ENCODE results near the gene CAMK4. TPM values are rescaled to one million over a fixed set of nuclear protein-coding genes. Genes with fewer than 3 reads are reported as not detected.

The CAMK4 gene
- total and polyA plus RNA-seq, 9 of the 15 experiments (the other 6 are each of a cell fraction or from before 2014, with no cell fraction given) = 0.35 TPM; not detected in 8

GRCh38 chr5:111447099-111447498 is 222.9 kb downstream of the CAMK4 start:
- Histone ChIP-seq H3K36me3 (ENCODE audit: control insufficient read depth, insufficient read depth, low read length) (no peaks in the 10 kb centered on the region), H3K4me2 (ENCODE audit: insufficient read depth, low read length) (no peak overlapping the region), H3K27me3 (ENCODE audit: control insufficient read depth in 2 of 2, insufficient read depth in 2 of 2, low read length in 2 of 2) (no peaks in the 10 kb centered on the region; a peak in 1 of 5 replicates), H3K9ac (ENCODE audit: insufficient read depth in 1 of 2, low read depth in 2 of 2, low read length in 2 of 2) (no peak overlapping the region), H3K79me2 (ENCODE audit: control insufficient read depth, insufficient read depth, low read length) (no peaks in the 10 kb centered on the region), H3K9me1 (ENCODE audit: control insufficient read depth, insufficient read depth, low read length) (no peaks in the 10 kb centered on the region), H4K20me1 (replicated peaks; ENCODE audit: control insufficient read depth, insufficient read depth, low read length) (no peaks in the 10 kb centered on the region), H2AFZ (ENCODE audit: low read depth, low read length) (no peak overlapping the region), H3K27ac (ENCODE audit: extremely low read depth, low read depth, low read length) (no peak overlapping the region), H3K4me1 (replicated peaks in 1 of 2; ENCODE audit: control insufficient read depth in 2 of 2, insufficient read depth in 2 of 2, low read length in 2 of 2) (no peaks in the 10 kb centered on the region), H3K9me3 (replicated peaks; ENCODE audit: control insufficient read depth, insufficient read depth, low read depth, low read length) (no peaks in the 10 kb centered on the region), H3K4me3 (no peak overlapping the region)
- ATAC-seq (no peak), DNase-seq (ENCODE audit: extremely low read depth in 1 of 4, low spot score in 3 of 4) (no peak), FAIRE-seq (no peak)
- intact Hi-C loops (cut with micrococcal nuclease) = no loop called here
- in situ Hi-C loops (cut with MboI) = no loop called here
- ChIA-PET POLR2A (no interaction called here), CTCF (ENCODE audit: low intra/inter-chr PET ratio) (no interaction called here)
- 0% methylated on average over 1 of the region's 1 CpG for WGBS (ENCODE audit: insufficient coverage, low coverage, missing lambda C conversion rate)
- TF ChIP-seq KAT8 (IDR thresholded peaks at IDR 0.05; ENCODE audit: low read depth) (no peak), ZNF696 (CRISPR knock-in tag; conservative IDR thresholded peaks at IDR 0.05) (no peak), ZNF518B (CRISPR knock-in tag; IDR thresholded peaks at IDR 0.05) (no peak), SRSF1 (IDR thresholded peaks at IDR 0.05; ENCODE audit: low read depth, low read length) (no peak), ZNF668 (CRISPR knock-in tag; IDR thresholded peaks at IDR 0.05) (no peak), ZFP1 (CRISPR knock-in tag; IDR thresholded peaks at IDR 0.05) (no peak)
- no TSS peak for BruUV-seq (replicated peaks)
